Neutrophil (primary cell): ENCODE results near the gene AOPEP.

Experiments
- H3K27ac ChIP-seq: fragments of 200-600 bp; sonication (generic); 2 replicates; pipeline ENCODE4 v1.5.1; 2016; ENCODE audit warnings: mild to moderate bottlenecking, moderate library complexity
- H3K27me3 ChIP-seq: fragments of 200-600 bp; sonication (generic); 2 replicates; pipeline ENCODE4 v1.6.0; 2016; ENCODE audit warnings: mild to moderate bottlenecking
- H3K36me3 ChIP-seq: fragments of 200-600 bp; sonication (generic); 2 replicates; pipeline ENCODE4 v1.5.1; 2017
- H3K4me1 ChIP-seq, 2 experiments: fragments of 200-600 bp in 1 of 2; sonication (generic) in 1 of 2; 1 replicate in 1 of 2; 2 replicates in 1 of 2; pipeline versions ENCODE4 v1.5.1 to v1.6.1; 2013 to 2016; ENCODE audit warnings: low read depth in 1 of 2, low read length in 1 of 2, mild to moderate bottlenecking in 1 of 2, moderate library complexity in 1 of 2; ENCODE audit not compliant: control insufficient read depth in 1 of 2, insufficient read depth in 1 of 2
- H3K4me3 ChIP-seq, 2 experiments: fragments of 200-600 bp in 1 of 2; sonication (generic) in 1 of 2; 1 replicate in 1 of 2; 2 replicates in 1 of 2; pipeline ENCODE4 v1.5.1; 2013 to 2016; ENCODE audit warnings: low read depth in 1 of 2, low read length in 1 of 2, mild to moderate bottlenecking in 1 of 2, moderate library complexity in 1 of 2
- H3K9me3 ChIP-seq: fragments of 200-600 bp; sonication (generic); 2 replicates; pipeline ENCODE4 v1.5.1; 2016
- CTCF ChIP-seq: fragments of 200-600 bp; sonication (generic); IDR thresholded peaks from 2 replicates; pipeline ENCODE4 v1.5.1; 2016; ENCODE audit warnings: antibody characterized with exemption

AOPEP gene

GRCh38 chr9:94918038-94918753 is 191.7 kb downstream of the AOPEP start:
- Histone ChIP-seq H3K27ac (no peak overlapping the region), H3K27me3 (no peaks in the 10 kb centered on the region), H3K9me3 (no peaks in the 10 kb centered on the region), H3K36me3 (no peaks in the 10 kb centered on the region), H3K4me1 (peaks cover 4 to 11% of the 10 kb centered on the region in 2 experiments), H3K4me3 (no peak overlapping the region)
- TF ChIP-seq CTCF = no peak

DNA sequence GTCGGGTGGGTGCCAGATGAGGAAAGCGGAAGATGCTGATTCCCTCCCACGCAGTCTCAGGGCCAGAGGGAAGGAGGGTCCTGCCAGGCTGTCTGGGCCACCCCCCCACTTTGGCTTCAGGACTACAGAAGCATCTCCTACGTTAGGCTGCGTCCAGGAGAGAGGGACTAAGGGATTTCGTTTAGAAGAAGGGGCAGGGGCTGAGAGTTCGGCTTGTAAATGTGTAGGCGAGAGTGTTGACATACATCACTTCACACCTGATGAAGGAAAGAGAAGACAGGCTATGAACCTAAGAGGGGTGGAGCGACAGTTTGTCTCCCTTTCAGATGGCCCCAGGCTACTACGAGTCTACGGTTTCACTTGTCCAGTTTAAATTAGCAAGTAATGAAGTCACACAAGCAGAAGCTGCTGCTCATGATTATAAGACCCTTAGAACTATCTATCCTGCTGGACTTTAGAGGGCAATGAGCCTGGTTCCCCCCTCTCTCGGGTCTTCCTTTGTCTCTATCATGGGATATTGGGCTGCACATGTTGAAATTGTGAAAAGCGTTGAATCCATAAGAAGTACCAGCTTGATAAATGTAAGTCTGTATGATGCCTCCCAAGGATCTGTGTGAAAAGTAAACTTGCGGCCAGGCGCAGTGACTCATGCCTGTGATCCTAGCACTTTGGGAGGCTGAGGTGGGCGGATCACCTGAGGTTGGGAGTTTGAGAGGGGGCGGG is 193.0 kb downstream of the AOPEP start:
- Histone ChIP-seq H3K27me3 (no peaks in the 10 kb centered on the region), H3K4me1 (peaks cover 4 to 11% of the 10 kb centered on the region in 2 experiments), H3K4me3 (no peak overlapping the region), H3K36me3 (no peaks in the 10 kb centered on the region), H3K27ac (no peak overlapping the region), H3K9me3 (no peaks in the 10 kb centered on the region)
- TF ChIP-seq CTCF = no peak

- no peak for TF ChIP-seq CTCF
- no peaks in the 10 kb centered on the region for H3K27me3 ChIP-seq
- no peaks in the 10 kb centered on the region for H3K36me3 ChIP-seq
- H3K27ac ChIP-seq = no peak overlapping the region
- no peaks in the 10 kb centered on the region for H3K9me3 ChIP-seq
- H3K4me1 ChIP-seq = peaks cover 4 to 11% of the 10 kb centered on the region in 2 experiments
- no peak overlapping the region for H3K4me3 ChIP-seq
These were observed 194.1 kb downstream of the AOPEP start for GRCh38 chr9:94920420-94921091.

GRCh38 chr9:94921092-94921471 is 194.6 kb downstream of the AOPEP start:
- H3K4me1 ChIP-seq = peaks cover 4 to 11% of the 10 kb centered on the region in 2 experiments
- no peaks in the 10 kb centered on the region for H3K9me3 ChIP-seq
- TF ChIP-seq CTCF = no peak
- H3K27ac ChIP-seq = no peak overlapping the region
- H3K4me3 ChIP-seq = no peak overlapping the region
- no peaks in the 10 kb centered on the region for H3K36me3 ChIP-seq
- no peaks in the 10 kb centered on the region for H3K27me3 ChIP-seq

DNA sequence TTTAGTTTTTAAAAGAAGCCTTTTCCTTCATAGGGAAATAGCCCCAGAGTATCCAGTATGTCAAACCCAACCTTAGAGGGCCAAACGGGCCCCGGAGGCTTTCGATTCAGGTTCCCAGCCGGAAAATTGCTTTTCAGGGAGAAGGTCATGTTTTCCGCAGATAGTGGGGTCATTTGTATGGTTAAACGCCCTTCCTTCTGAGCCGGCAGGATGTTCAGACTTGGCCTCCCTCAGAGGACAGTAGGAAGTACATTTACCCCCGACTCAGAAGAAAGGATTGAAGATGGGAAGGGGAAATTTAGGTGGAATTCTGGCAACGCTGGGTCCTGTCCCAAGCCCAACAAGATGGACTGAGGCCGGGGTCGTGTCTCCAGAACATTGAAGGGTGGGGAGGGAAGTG is 195.2 kb downstream of the AOPEP start:
- H3K27me3 ChIP-seq = no peaks in the 10 kb centered on the region
- H3K36me3 ChIP-seq = no peaks in the 10 kb centered on the region
- no peak overlapping the region for H3K27ac ChIP-seq
- no peak overlapping the region for H3K4me3 ChIP-seq
- no peaks in the 10 kb centered on the region for H3K9me3 ChIP-seq
- no peak for TF ChIP-seq CTCF
- H3K4me1 ChIP-seq = peaks cover 4 to 11% of the 10 kb centered on the region in 2 experiments
